HepG2 (cell line): Measurements from ENCODE around the gene ERVH48-1. TPM values are rescaled to one million over a fixed set of nuclear protein-coding genes. Genes with fewer than 3 reads are reported as not detected.

Experiments used
- E2F5 ChIP-seq: sonication (generic); formaldehyde crosslinking; conservative IDR thresholded peaks from 2 replicates; pipeline ENCODE4 v1.4.0; 2020; ENCODE audit warnings: missing genetic modification reagents
- GATAD1 ChIP-seq: IDR thresholded peaks from 2 replicates; pipeline ENCODE4 v1.6.1; 2016; ENCODE audit warnings: missing genetic modification reagents, missing compliant biosample characterization
- GZF1 ChIP-seq: sonication (generic); formaldehyde crosslinking; IDR thresholded peaks from 2 replicates; pipeline ENCODE4 v1.5.1; 2020; ENCODE audit warnings: mild to moderate bottlenecking, missing genetic modification reagents
- MLLT10 ChIP-seq: sonication (generic); formaldehyde crosslinking; IDR thresholded peaks from 2 replicates; pipeline ENCODE4 v1.4.0; 2020; ENCODE audit warnings: missing genetic modification reagents
- NAIF1 ChIP-seq: sonication (generic); formaldehyde crosslinking; IDR thresholded peaks from 2 replicates; pipeline ENCODE4 v1.5.0; 2020; ENCODE audit warnings: mild to moderate bottlenecking, missing genetic modification reagents, borderline replicate concordance
- NR3C1 ChIP-seq: sonication (generic); formaldehyde crosslinking; IDR thresholded peaks from 2 replicates; pipeline ENCODE4 v1.4.0; 2020; ENCODE audit warnings: missing genetic modification reagents
- RNF219 ChIP-seq: sonication (generic); formaldehyde crosslinking; IDR thresholded peaks from 2 replicates; pipeline ENCODE4 v1.5.0; 2020; ENCODE audit warnings: mild to moderate bottlenecking, missing genetic modification reagents
- TCF12 ChIP-seq, 2 experiments: fragments of 450-650 bp in 1 of 2; sonication (generic) in 1 of 2; formaldehyde crosslinking in 1 of 2; IDR thresholded peaks; 2 replicates each; pipeline versions ENCODE4 v1.6.1 to v1.8.0; 2017 to 2022; ENCODE audit warnings: antibody characterized with exemption in 1 of 2, mild to moderate bottlenecking in 1 of 2, missing genetic modification reagents in 1 of 2, moderate library complexity in 1 of 2
- TCF7L2 ChIP-seq: IDR thresholded peaks from 2 replicates; pipeline ENCODE4 v1.6.1; 2011; ENCODE audit warnings: mild to moderate bottlenecking, low read depth, low read length, moderate library complexity
- UBTF ChIP-seq: sonication (generic); formaldehyde crosslinking; IDR thresholded peaks from 2 replicates; pipeline ENCODE4 v1.4.0; 2020; ENCODE audit warnings: mild to moderate bottlenecking, missing genetic modification reagents
- ZBTB39 ChIP-seq: sonication (generic); formaldehyde crosslinking; IDR thresholded peaks from 2 replicates; pipeline ENCODE4 v1.5.0; 2020; ENCODE audit warnings: missing genetic modification reagents
- ZNF225 ChIP-seq: sonication (generic); formaldehyde crosslinking; IDR thresholded peaks from 2 replicates; pipeline ENCODE4 v1.4.0; 2020; ENCODE audit warnings: mild to moderate bottlenecking, missing genetic modification reagents
- ZNF484 ChIP-seq: sonication (generic); formaldehyde crosslinking; IDR thresholded peaks from 2 replicates; pipeline ENCODE4 v1.5.1; 2020; ENCODE audit warnings: mild to moderate bottlenecking, low read depth, missing genetic modification reagents, borderline replicate concordance
- ZNF513 ChIP-seq: sonication (generic); formaldehyde crosslinking; conservative IDR thresholded peaks from 2 replicates; pipeline ENCODE4 v1.5.0; 2020; ENCODE audit warnings: missing genetic modification reagents
- ZNF546 ChIP-seq: sonication (generic); formaldehyde crosslinking; conservative IDR thresholded peaks from 2 replicates; pipeline ENCODE4 v1.8.1; 2023; ENCODE audit warnings: mild to moderate bottlenecking, missing genetic modification reagents
- ZNF672 ChIP-seq: sonication (generic); formaldehyde crosslinking; IDR thresholded peaks from 2 replicates; pipeline ENCODE4 v1.8.1; 2022; ENCODE audit warnings: missing genetic modification reagents
- ZNF773 ChIP-seq: sonication (generic); formaldehyde crosslinking; IDR thresholded peaks from 2 replicates; pipeline ENCODE4 v1.4.0; 2020; ENCODE audit warnings: missing genetic modification reagents, borderline replicate concordance
- ZNF792 ChIP-seq: IDR thresholded peaks from 2 replicates; pipeline ENCODE4 v1.6.1; 2016
- ZSCAN25 ChIP-seq: sonication (generic); formaldehyde crosslinking; IDR thresholded peaks from 2 replicates; pipeline ENCODE4 v1.8.0; 2022; ENCODE audit warnings: mild to moderate bottlenecking, missing genetic modification reagents
- polyA plus RNA-seq, 8 experiments: library from polyadenylated mRNA; depleted of rRNA in 3 of 8; stranded (reverse) in 7 of 8; unstranded in 1 of 8; fragments of >200 nt; fragmentation: Illumina TruSeq in 4 of 8; extraction: Trizol in 4 of 8; gene quantifications; 2 replicates each; pipeline versions ENCODE4 v1.2.1 to v1.2.3, GENCODE V29; 2011 to 2016; ENCODE audit warnings: low read depth in 4 of 8, missing spikeins in 1 of 8, mixed read lengths in 1 of 8; ENCODE audit not compliant: insufficient read depth in 1 of 8
- total RNA-seq, 5 experiments: library from RNA; depleted of rRNA; stranded (reverse); fragments of >200 nt; fragmentation: Illumina TruSeq; extraction: Trizol; gene quantifications; 2 replicates each; pipeline ENCODE4 v1.2.3, GENCODE V29; 2016; ENCODE audit warnings: low read depth in 1 of 5

ERVH48-1 gene
- total and polyA plus RNA-seq, 2 of the 13 experiments (the other 11 are each of a cell fraction or from before 2014, with no cell fraction given), result 1.8 TPM; not detected in 1

- peak; percentile 85 for TF ChIP-seq UBTF
- TF ChIP-seq TCF7L2, result no peak
- TF ChIP-seq ZBTB39, result 0 out of 2 replicates have a peak, but pooled peaks have one; percentile 9
- TF ChIP-seq E2F5 (CRISPR knock-in tag), result no peak
- peak; percentile 78; the same call in 1 of the 2 replicates for TF ChIP-seq NAIF1 (CRISPR knock-in tag)
- TF ChIP-seq RNF219 (CRISPR knock-in tag), result 0 out of 2 replicates have a peak, but pooled peaks have one; percentile 45
- no peak for TF ChIP-seq ZSCAN25 (CRISPR knock-in tag)
- no peak for TF ChIP-seq ZNF546 (CRISPR knock-in tag)
- no peak for TF ChIP-seq NR3C1 (CRISPR knock-in tag)
- 0 out of 2 replicates have a peak, but pooled peaks have one; percentile 55 for TF ChIP-seq ZNF513 (CRISPR knock-in tag)
- TF ChIP-seq ZNF773 (CRISPR knock-in tag), result 0 out of 2 replicates have a peak, but pooled peaks have one; percentile 29
- TF ChIP-seq ZNF792 (CRISPR knock-in tag), result no peak
- peak; percentile 76; the same call in 1 of the 2 replicates for TF ChIP-seq ZNF672 (CRISPR knock-in tag)
- TF ChIP-seq GZF1, result no peak
- peak; percentile 49; the same call in 1 of the 2 replicates for TF ChIP-seq ZNF225 (CRISPR knock-in tag)
- TF ChIP-seq TCF12 (IDR thresholded peaks at IDR 0.05), result no peak
- no peak for TF ChIP-seq TCF12 (CRISPR knock-in tag; IDR thresholded peaks at IDR 0.05)
- TF ChIP-seq ZNF484 (CRISPR knock-in tag), result no peak
- peak; percentile 56; the same call in 1 of the 2 replicates for TF ChIP-seq MLLT10
- peak; percentile 99 for TF ChIP-seq GATAD1
Observed at GRCh38 chr21:42878993-42879787, 46.2 kb downstream of the ERVH48-1 start, which contains the start of gene WDR4 (continued).
